ENCODE results near the gene SKAP1.
A peak's percentile ranks its signal among the peaks of the same experiment; 100 is the strongest.

SKAP1 gene

GRCh38 chr17:48441231-48441711, 11.3 kb upstream of the SKAP1 start:
- Histone ChIP-seq H3K27ac (replicated peaks) (no peak overlapping the region), H3K27me3 (ENCODE audit: insufficient read depth, poor library complexity, severe bottlenecking) (peaks cover 3% of the 10 kb centered on the region), H3K4me3 (replicated peaks; ENCODE audit: insufficient read depth, low read length) (no peak overlapping the region)
- peak in 1 of 2 experiments; percentile 29 for DNase-seq (ENCODE audit: low read depth in 1 of 2, low spot score in 1 of 2)
- TF ChIP-seq CTCF (IDR thresholded peaks at IDR 0.05; ENCODE audit: insufficient read depth, low read length) (no peak), SPI1 (IDR thresholded peaks at IDR 0.05; ENCODE audit: borderline replicate concordance, low read depth) (peak; percentile 81)

- Histone ChIP-seq H3K4me3 (replicated peaks; ENCODE audit: insufficient read depth, low read length) (no peak overlapping the region), H3K27me3 (ENCODE audit: insufficient read depth, poor library complexity, severe bottlenecking) (peaks cover 3% of the 10 kb centered on the region), H3K27ac (replicated peaks) (no peak overlapping the region)
- TF ChIP-seq POLR2AphosphoS5 (IDR thresholded peaks at IDR 0.05; ENCODE audit: low read depth) (no peak), REST (IDR thresholded peaks at IDR 0.05; ENCODE audit: insufficient replicate concordance, low read depth) (no peak), CTCF (IDR thresholded peaks at IDR 0.05; ENCODE audit: insufficient read depth, low read length) (no peak), GABPA (IDR thresholded peaks at IDR 0.05; ENCODE audit: low read depth) (no peak), SPI1 (IDR thresholded peaks at IDR 0.05; ENCODE audit: borderline replicate concordance, low read depth) (no peak)
- no peak for DNase-seq (ENCODE audit: low read depth in 1 of 2, low spot score in 1 of 2)
These were observed 10.7 kb upstream of the SKAP1 start for GRCh38 chr17:48440669-48441068.

GRCh38 chr17:48439875-48440505, 10.0 kb upstream of the SKAP1 start:
- no peak overlapping the region for H3K27ac ChIP-seq (replicated peaks)
- no peak overlapping the region for H3K4me3 ChIP-seq (replicated peaks; ENCODE audit: insufficient read depth, low read length)
- DNase-seq (ENCODE audit: low read depth in 1 of 2, low spot score in 1 of 2), result no peak
- no peak for TF ChIP-seq POLR2AphosphoS5 (IDR thresholded peaks at IDR 0.05; ENCODE audit: low read depth)
- no peak for TF ChIP-seq REST (IDR thresholded peaks at IDR 0.05; ENCODE audit: insufficient replicate concordance, low read depth)
- no peak for TF ChIP-seq SPI1 (IDR thresholded peaks at IDR 0.05; ENCODE audit: borderline replicate concordance, low read depth)
- TF ChIP-seq CTCF (IDR thresholded peaks at IDR 0.05; ENCODE audit: insufficient read depth, low read length), result no peak
- TF ChIP-seq GABPA (IDR thresholded peaks at IDR 0.05; ENCODE audit: low read depth), result no peak
- H3K27me3 ChIP-seq (ENCODE audit: insufficient read depth, poor library complexity, severe bottlenecking), result peaks cover 3% of the 10 kb centered on the region

Data from HL-60 (cell line).